Measurements from ENCODE around the gene CCDC57. TPM values are rescaled to one million over a fixed set of nuclear protein-coding genes. Genes with fewer than 3 reads are reported as not detected.

Gene CCDC57
- total and polyA plus RNA-seq, 9 of the 15 experiments (the other 6 are each of a cell fraction or from before 2014, with no cell fraction given), result 0.83 to 36.2 (median 13.6) TPM

DNA sequence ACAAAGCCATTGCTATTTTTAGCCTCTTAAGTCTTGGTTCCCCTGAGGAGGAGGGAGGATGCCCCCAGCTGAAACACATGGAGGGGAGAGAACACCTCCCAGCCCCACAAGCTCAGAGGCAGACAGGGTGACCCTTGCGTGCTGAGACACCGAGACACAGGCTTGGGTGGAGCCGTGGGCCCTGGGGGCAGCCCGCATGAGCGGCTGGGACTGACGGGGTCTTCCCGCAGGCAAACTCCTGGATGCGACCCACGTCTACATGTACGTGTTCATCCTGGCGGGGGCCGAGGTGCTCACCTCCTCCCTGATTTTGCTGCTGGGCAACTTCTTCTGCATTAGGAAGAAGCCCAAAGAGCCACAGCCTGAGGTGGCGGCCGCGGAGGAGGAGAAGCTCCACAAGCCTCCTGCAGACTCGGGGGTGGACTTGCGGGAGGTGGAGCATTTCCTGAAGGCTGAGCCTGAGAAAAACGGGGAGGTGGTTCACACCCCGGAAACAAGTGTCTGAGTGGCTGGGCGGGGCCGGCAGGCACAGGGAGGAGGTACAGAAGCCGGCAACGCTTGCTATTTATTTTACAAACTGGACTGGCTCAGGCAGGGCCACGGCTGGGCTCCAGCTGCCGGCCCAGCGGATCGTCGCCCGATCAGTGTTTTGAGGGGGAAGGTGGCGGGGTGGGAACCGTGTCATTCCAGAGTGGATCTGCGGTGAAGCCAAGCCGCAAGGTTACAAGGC is 26.0 kb upstream of the CCDC57 start (continued):
- TF ChIP-seq, protein P1, sequence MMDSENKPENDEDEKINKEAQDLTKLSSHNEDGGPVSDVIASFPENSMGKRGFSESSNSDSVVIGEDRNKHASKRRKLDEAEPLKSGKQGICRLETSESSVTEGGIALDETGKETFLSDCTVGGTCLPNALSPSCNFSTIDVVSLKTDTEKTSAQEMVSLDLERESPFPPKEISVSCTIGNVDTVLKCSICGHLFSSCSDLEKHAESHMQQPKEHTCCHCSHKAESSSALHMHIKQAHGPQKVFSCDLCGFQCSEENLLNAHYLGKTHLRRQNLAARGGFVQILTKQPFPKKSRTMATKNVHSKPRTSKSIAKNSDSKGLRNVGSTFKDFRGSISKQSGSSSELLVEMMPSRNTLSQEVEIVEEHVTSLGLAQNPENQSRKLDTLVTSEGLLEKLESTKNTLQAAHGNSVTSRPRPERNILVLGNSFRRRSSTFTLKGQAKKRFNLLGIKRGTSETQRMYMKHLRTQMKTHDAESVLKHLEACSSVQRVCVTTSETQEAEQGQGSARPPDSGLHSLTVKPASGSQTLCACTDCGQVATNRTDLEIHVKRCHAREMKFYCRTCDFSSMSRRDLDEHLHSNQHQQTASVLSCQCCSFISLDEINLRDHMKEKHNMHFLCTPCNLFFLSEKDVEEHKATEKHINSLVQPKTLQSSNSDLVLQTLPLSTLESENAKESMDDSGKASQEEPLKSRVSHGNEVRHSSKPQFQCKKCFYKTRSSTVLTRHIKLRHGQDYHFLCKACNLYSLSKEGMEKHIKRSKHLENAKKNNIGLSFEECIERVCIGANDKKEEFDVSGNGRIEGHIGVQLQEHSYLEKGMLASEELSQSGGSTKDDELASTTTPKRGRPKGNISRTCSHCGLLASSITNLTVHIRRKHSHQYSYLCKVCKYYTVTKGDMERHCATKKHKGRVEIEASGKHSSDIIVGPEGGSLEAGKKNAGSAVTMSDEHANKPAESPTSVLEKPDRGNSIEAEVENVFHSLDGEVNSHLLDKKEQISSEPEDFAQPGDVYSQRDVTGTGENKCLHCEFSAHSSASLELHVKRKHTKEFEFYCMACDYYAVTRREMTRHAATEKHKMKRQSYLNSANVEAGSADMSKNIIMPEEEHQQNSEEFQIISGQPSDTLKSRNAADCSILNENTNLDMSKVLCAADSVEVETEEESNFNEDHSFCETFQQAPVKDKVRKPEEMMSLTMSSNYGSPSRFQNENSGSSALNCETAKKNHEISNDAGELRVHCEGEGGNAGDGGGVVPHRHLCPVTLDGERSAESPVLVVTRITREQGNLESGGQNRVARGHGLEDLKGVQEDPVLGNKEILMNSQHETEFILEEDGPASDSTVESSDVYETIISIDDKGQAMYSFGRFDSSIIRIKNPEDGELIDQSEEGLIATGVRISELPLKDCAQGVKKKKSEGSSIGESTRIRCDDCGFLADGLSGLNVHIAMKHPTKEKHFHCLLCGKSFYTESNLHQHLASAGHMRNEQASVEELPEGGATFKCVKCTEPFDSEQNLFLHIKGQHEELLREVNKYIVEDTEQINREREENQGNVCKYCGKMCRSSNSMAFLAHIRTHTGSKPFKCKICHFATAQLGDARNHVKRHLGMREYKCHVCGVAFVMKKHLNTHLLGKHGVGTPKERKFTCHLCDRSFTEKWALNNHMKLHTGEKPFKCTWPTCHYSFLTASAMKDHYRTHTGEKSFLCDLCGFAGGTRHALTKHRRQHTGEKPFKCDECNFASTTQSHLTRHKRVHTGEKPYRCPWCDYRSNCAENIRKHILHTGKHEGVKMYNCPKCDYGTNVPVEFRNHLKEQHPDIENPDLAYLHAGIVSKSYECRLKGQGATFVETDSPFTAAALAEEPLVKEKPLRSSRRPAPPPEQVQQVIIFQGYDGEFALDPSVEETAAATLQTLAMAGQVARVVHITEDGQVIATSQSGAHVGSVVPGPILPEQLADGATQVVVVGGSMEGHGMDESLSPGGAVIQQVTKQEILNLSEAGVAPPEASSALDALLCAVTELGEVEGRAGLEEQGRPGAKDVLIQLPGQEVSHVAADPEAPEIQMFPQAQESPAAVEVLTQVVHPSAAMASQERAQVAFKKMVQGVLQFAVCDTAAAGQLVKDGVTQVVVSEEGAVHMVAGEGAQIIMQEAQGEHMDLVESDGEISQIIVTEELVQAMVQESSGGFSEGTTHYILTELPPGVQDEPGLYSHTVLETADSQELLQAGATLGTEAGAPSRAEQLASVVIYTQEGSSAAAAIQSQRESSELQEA (IDR thresholded peaks at IDR 0.05; ENCODE audit: low read depth), result no peak
- no peak for TF ChIP-seq ADNP (tag; IDR thresholded peaks at IDR 0.05)
- TF ChIP-seq GATA2 (CRISPR knock-in tag; IDR thresholded peaks at IDR 0.05), result no peak
- TF ChIP-seq, protein P2, sequence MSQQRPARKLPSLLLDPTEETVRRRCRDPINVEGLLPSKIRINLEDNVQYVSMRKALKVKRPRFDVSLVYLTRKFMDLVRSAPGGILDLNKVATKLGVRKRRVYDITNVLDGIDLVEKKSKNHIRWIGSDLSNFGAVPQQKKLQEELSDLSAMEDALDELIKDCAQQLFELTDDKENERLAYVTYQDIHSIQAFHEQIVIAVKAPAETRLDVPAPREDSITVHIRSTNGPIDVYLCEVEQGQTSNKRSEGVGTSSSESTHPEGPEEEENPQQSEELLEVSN (IDR thresholded peaks at IDR 0.05; ENCODE audit: borderline replicate concordance in 1 of 2, extremely low read depth in 1 of 2, insufficient read depth in 1 of 2, insufficient read length in 1 of 2, low read depth in 1 of 2, low read length in 1 of 2, poor library complexity in 1 of 2, severe bottlenecking in 1 of 2), result no peak
- TF ChIP-seq SNIP1 (IDR thresholded peaks at IDR 0.05; ENCODE audit: low read depth), result no peak
- TF ChIP-seq, protein P3, sequence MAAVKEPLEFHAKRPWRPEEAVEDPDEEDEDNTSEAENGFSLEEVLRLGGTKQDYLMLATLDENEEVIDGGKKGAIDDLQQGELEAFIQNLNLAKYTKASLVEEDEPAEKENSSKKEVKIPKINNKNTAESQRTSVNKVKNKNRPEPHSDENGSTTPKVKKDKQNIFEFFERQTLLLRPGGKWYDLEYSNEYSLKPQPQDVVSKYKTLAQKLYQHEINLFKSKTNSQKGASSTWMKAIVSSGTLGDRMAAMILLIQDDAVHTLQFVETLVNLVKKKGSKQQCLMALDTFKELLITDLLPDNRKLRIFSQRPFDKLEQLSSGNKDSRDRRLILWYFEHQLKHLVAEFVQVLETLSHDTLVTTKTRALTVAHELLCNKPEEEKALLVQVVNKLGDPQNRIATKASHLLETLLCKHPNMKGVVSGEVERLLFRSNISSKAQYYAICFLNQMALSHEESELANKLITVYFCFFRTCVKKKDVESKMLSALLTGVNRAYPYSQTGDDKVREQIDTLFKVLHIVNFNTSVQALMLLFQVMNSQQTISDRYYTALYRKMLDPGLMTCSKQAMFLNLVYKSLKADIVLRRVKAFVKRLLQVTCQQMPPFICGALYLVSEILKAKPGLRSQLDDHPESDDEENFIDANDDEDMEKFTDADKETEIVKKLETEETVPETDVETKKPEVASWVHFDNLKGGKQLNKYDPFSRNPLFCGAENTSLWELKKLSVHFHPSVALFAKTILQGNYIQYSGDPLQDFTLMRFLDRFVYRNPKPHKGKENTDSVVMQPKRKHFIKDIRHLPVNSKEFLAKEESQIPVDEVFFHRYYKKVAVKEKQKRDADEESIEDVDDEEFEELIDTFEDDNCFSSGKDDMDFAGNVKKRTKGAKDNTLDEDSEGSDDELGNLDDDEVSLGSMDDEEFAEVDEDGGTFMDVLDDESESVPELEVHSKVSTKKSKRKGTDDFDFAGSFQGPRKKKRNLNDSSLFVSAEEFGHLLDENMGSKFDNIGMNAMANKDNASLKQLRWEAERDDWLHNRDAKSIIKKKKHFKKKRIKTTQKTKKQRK (IDR thresholded peaks at IDR 0.05; ENCODE audit: borderline replicate concordance, low read depth, low read length), result no peak
- no peak for TF ChIP-seq EHMT2 (IDR thresholded peaks at IDR 0.05)
- no peak for TF ChIP-seq KDM4B (IDR thresholded peaks at IDR 0.05; ENCODE audit: borderline replicate concordance in 2 of 2, low read depth in 1 of 2)
- no peak for TF ChIP-seq HIVEP1 (CRISPR knock-in tag; IDR thresholded peaks at IDR 0.05)
- TF ChIP-seq KDM5B (IDR thresholded peaks at IDR 0.05; ENCODE audit: insufficient replicate concordance, low read depth, low read length), result peak; percentile 82
- TF ChIP-seq L3MBTL2 (IDR thresholded peaks at IDR 0.05), result peak; percentile 69; the same call in 1 of the 2 replicates
- no peak for TF ChIP-seq SAFB (IDR thresholded peaks at IDR 0.05; ENCODE audit: borderline replicate concordance, low read depth, low read length)
- TF ChIP-seq NELFE (IDR thresholded peaks at IDR 0.05; ENCODE audit: insufficient read depth, insufficient read length), result no peak
- peak; percentile 39; the same call in 1 of the 2 replicates for TF ChIP-seq HDGF (IDR thresholded peaks at IDR 0.05)
- TF ChIP-seq ETV1 (tag; conservative IDR thresholded peaks at IDR 0.05; ENCODE audit: low read depth), result peak; percentile 73
